ENCODE measurements around the gene RHEBL1.

Gene RHEBL1

GRCh38 chr12:49052451-49053208, 17.1 kb downstream of the RHEBL1 start:
- DNase-seq: no peak

GRCh38 chr12:49051777-49052438, 17.9 kb downstream of the RHEBL1 start:
- DNase-seq: no peak

- DNase-seq: no peak
These were observed 18.4 kb downstream of the RHEBL1 start for GRCh38 chr12:49051373-49051764.

GRCh38 chr12:49050507-49051372, 19.0 kb downstream of the RHEBL1 start:
- no peak for DNase-seq

- no peak for DNase-seq
These were observed 20.1 kb downstream of the RHEBL1 start for GRCh38 chr12:49049566-49050224.

- DNase-seq: no peak
These were observed 20.8 kb downstream of the RHEBL1 start for GRCh38 chr12:49048953-49049352.

GRCh38 chr12:49046129-49046895, 23.5 kb downstream of the RHEBL1 start:
- DNase-seq: no peak

GRCh38 chr12:49044660-49045059, 25.1 kb downstream of the RHEBL1 start:
- no peak for DNase-seq

GRCh38 chr12:49043856-49044258, 25.9 kb downstream of the RHEBL1 start:
- DNase-seq: peak in 1 of 2 experiments; percentile 11

- no peak for DNase-seq
These were observed 26.5 kb downstream of the RHEBL1 start for GRCh38 chr12:49043241-49043640.

DNA sequence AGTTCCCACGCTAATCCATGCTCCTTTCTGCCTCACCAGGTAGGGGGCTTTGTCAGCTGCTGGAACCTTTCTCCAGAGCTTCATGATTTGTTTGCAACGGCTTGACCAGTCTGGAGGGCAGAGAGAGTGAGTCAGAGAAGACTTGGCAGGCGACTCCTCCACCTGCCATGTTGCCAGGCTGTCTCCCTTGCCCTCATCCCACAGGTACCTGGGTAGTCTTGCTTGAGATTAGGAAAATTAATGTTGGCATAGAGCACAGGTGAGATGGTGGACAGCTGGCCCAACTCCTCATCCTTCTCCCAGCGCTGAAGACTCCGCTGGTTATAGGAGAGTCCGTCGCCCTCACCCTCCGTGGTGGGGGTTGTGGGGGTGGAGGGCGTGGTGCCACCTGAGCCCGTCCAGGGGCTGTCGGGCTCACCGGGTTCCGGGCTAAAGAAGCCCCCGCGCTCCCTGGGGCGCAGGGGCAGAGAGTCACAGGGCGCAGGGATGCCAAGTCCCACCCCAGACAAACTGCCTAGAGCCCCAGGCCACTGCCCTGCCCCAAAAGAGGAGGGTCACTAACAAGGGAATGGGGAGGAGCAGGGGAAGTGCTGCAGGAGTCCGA, 27.8 kb downstream of the RHEBL1 start:
- DNase-seq: no peak

DNA sequence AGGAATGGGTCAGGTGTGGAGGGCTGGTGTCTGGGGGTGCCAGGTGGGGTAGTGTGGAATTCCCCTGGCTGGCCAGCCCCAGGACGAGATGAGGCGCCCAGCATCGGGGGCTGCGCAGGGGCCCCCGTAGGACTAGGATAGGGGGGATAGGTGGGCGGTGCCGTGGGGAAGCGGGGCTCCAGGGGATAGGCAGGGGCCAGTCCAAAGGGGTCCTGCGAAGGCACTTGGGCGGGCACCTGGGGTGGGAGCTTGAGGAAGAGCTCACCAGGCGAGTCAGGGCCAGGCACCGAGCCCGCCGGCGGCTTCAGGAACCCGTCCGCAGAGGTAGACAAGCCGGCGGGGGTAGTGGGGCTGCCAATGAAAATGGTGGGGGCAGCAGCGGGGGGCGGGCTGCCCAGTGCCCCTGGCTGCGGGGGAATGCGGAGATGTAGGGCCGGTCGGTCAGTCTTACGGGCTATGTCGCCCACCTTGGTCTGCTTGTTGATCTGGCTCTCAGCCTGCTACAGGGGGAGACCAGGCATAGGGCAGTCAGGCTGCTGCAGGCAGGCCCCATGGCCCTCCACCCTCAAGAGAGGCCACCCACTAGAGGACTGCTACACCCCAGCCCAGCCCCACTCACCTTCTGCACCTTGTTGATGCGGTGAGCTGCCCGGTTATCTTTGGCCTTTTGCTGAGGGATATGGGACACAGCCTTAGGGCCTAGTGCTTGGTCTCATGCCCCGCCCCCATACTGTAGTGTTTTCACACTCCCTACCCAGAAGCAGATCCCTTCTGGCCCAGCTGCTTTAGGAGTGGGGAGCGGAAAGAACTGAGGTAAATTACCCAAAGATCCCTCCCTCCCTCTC, 28.5 kb downstream of the RHEBL1 start:
- no peak for DNase-seq

DNA sequence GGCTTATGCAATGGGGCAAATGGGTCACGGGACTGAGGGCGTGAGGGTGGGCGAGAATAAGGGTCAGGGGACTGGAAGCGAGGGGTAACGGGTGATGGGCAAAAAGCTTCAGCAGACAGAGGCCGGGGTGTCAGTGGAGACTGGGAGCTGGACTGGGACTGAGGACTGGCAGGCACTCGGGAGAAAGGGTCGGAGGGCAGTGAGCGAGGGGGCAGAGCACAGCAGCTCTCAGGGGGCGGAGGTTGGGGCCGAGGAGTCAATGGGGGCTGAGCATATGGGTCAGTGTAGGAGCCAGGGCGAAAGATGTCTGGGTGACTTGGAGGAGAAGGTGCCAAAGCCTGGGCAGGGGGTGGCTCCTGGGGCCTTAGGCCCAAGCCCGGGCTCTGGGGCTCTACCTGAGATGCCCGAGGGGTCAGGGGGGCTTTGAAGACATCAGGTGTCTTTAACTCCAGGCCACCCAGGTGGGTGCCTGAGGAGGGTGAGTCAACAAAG, 29.4 kb downstream of the RHEBL1 start:
- DNase-seq: no peak

GRCh38 chr12:49039421-49040363, 30.1 kb downstream of the RHEBL1 start:
- no peak for DNase-seq

GRCh38 chr12:49038291-49038955, 31.4 kb downstream of the RHEBL1 start:
- DNase-seq: no peak

GRCh38 chr12:49037947-49038237, 31.9 kb downstream of the RHEBL1 start:
- DNase-seq: no peak

DNA sequence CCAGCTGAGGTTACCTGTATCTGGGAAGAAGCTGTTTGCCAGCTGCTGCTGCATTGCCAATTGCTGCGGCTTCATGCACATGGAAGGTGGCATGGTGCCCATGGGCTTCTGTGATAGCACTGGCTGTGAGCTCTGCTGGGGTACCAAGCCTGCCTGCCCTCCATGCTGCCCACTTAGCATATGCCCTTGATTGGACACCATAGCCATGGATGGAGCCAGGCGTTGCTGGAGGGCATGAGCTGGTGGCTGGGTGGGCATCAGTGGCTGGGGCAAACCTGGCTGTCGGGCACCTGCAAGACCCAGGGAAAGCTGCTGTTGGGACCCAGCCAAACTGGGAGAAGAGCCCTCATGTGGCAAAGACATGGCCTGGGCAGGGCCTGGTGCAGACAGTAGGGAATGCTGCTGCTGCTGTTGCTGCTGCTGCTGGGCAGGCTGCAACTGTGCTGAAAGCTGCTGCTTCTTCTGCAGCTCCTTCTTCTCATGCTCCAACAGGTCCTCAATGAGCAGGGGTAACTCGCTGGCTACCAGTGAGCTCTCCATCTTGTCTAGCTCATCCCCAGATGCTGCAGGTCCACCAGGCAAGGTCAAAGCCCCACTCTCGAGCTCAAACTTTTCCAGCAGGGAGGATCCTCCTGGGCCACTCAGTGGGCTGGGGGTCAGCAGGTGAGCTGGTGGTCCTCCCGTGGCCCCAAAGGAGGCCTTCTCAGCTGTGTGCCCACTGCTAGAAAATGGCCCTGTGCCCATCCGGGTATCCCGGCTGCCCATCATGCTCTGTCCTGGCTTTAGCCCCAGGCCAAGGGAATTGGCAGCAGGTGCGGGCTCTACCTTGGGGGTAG, 32.5 kb downstream of the RHEBL1 start:
- DNase-seq: no peak

- no peak for DNase-seq
These were observed 33.8 kb downstream of the RHEBL1 start for GRCh38 chr12:49036029-49036428.

Data from NCI-H446 (cell line).